ENCODE results near the gene PLCB3. TPM values are rescaled to one million over a fixed set of nuclear protein-coding genes. Genes with fewer than 3 reads are reported as not detected.
A peak's percentile ranks its signal among the peaks of the same experiment; 100 is the strongest.

Gene PLCB3
- total and polyA plus RNA-seq, 2 of the 13 experiments (the other 11 are each of a cell fraction or from before 2014, with no cell fraction given): 7.5 to 13.8 TPM

- TF ChIP-seq MATR3 (CRISPR knock-in tag; IDR thresholded peaks at IDR 0.05) (no peak), HIVEP1 (CRISPR knock-in tag; IDR thresholded peaks at IDR 0.05) (peak; percentile 25; the same call in 1 of the 2 replicates), ZNF138 (CRISPR knock-in tag; IDR thresholded peaks at IDR 0.05; ENCODE audit: low read depth) (no peak), ZUFSP (CRISPR knock-in tag; IDR thresholded peaks at IDR 0.05; ENCODE audit: borderline replicate concordance) (no peak), SRY (CRISPR knock-in tag; IDR thresholded peaks at IDR 0.05) (no peak), CBX2 (IDR thresholded peaks at IDR 0.05; ENCODE audit: low read depth, low read length) (no peak), CBX2 (CRISPR knock-in tag; IDR thresholded peaks at IDR 0.05; ENCODE audit: low read depth) (no peak), ZNF678 (CRISPR knock-in tag; IDR thresholded peaks at IDR 0.05) (no peak), ZNF792 (CRISPR knock-in tag; IDR thresholded peaks at IDR 0.05) (0 out of 2 replicates have a peak, but pooled peaks have one; percentile 22), ZBED4 (CRISPR knock-in tag; IDR thresholded peaks at IDR 0.05; ENCODE audit: borderline replicate concordance) (peak; percentile 45; the same call in 1 of the 2 replicates), ATF7 (IDR thresholded peaks at IDR 0.05) (peak; percentile 64), ATF7 (CRISPR knock-in tag; IDR thresholded peaks at IDR 0.05) (no peak; the same call in 1 of the 2 replicates), DBP (CRISPR knock-in tag; IDR thresholded peaks at IDR 0.05; ENCODE audit: not compliant biosample characterization) (no peak), ETV5 (CRISPR knock-in tag; IDR thresholded peaks at IDR 0.05; ENCODE audit: borderline replicate concordance) (peak; percentile 89), SOX5 (CRISPR knock-in tag; IDR thresholded peaks at IDR 0.05; ENCODE audit: borderline replicate concordance) (peak; percentile 40; the same call in 1 of the 2 replicates), KAT8 (CRISPR knock-in tag; IDR thresholded peaks at IDR 0.05) (peak; percentile 97), TGIF2 (CRISPR knock-in tag; IDR thresholded peaks at IDR 0.05) (no peak; the same call in 1 of the 2 replicates), NCOA2 (CRISPR knock-in tag; IDR thresholded peaks at IDR 0.05) (peak; percentile 53), ZIK1 (CRISPR knock-in tag; IDR thresholded peaks at IDR 0.05; ENCODE audit: borderline replicate concordance, low read depth) (no peak; the same call in 1 of the 2 replicates), MED13 (CRISPR knock-in tag; IDR thresholded peaks at IDR 0.05) (no peak), BHLHE40 (IDR thresholded peaks at IDR 0.05; ENCODE audit: low read length) (no peak), PTBP1 (IDR thresholded peaks at IDR 0.05; ENCODE audit: low read depth, low read length, poor library complexity, severe bottlenecking) (no peak), ZBTB1 (CRISPR knock-in tag; IDR thresholded peaks at IDR 0.05; ENCODE audit: borderline replicate concordance) (no peak), U2AF1 (optimal IDR thresholded peaks at IDR 0.05; ENCODE audit: low read depth, low read length) (peak; percentile 46), ZNF784 (CRISPR knock-in tag; IDR thresholded peaks at IDR 0.05; ENCODE audit: borderline replicate concordance) (no peak)
Observed at GRCh38 chr11:64269540-64270220, 18.4 kb downstream of the PLCB3 start (continued).
